ENCODE data around the gene PIGL. TPM values are rescaled to one million over a fixed set of nuclear protein-coding genes. Genes with fewer than 3 reads are reported as not detected.

The PIGL gene
- total and polyA plus RNA-seq, 2 donors (not counting 1 experiment from before 2014, with no cell fraction given) = 16.4 to 19.3 TPM

DNA sequence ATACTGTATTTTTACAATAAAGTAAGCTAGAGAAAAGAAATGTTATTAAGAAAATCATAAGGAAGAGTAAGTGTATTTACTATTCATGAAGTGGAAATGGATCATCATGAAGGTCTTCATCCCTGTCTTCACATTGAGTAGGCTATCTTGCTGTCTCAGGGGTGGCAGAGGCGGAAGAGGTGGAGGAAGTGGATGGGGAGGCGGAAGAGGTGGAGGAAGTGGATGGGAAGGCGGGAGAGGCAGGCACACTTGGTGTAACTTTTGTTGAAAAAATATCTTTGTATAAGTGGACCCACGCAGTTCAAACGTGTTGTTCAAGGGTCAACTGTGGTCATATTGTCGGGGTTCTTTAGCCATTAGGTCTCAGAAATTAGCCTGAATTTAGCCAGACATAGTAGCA is 50.2 kb downstream of the PIGL start:
- H3K4me2 ChIP-seq (ENCODE audit: extremely low read depth, insufficient read depth, low read length) = no peak overlapping the region
- no peaks in the 10 kb centered on the region for H3K79me2 ChIP-seq (ENCODE audit: control insufficient read depth, insufficient read depth, low read length)
- no peaks in the 10 kb centered on the region for H4K20me1 ChIP-seq (ENCODE audit: control insufficient read depth, extremely low read depth, insufficient read depth, low read length)
- no peak overlapping the region for H3K27ac ChIP-seq (ENCODE audit: insufficient read depth, low read length)
- no peak overlapping the region for H3K4me3 ChIP-seq (replicated peaks in 1 of 4; ENCODE audit: control extremely low read depth in 1 of 4, insufficient read depth in 1 of 4, low read depth in 3 of 4, low read length in 4 of 4)
- H2AFZ ChIP-seq (ENCODE audit: low read length) = no peak overlapping the region
- no peaks in the 10 kb centered on the region for H3K36me3 ChIP-seq (ENCODE audit: control insufficient read depth, insufficient read depth, low read length)
- DNase-seq (ENCODE audit: low read depth in 2 of 2) = no peak
- no peaks in the 10 kb centered on the region for H3K27me3 ChIP-seq (ENCODE audit: control insufficient read depth, insufficient read depth, low read length)
- no peak overlapping the region for H3K9ac ChIP-seq (ENCODE audit: insufficient read depth, low read length)
- H3K4me1 ChIP-seq (ENCODE audit: control insufficient read depth, extremely low read depth, insufficient read depth, low read length) = no peaks in the 10 kb centered on the region
- no peak for TF ChIP-seq EZH2 (IDR thresholded peaks at IDR 0.05; ENCODE audit: low read length, missing control alignments)
- TF ChIP-seq, protein P1, sequence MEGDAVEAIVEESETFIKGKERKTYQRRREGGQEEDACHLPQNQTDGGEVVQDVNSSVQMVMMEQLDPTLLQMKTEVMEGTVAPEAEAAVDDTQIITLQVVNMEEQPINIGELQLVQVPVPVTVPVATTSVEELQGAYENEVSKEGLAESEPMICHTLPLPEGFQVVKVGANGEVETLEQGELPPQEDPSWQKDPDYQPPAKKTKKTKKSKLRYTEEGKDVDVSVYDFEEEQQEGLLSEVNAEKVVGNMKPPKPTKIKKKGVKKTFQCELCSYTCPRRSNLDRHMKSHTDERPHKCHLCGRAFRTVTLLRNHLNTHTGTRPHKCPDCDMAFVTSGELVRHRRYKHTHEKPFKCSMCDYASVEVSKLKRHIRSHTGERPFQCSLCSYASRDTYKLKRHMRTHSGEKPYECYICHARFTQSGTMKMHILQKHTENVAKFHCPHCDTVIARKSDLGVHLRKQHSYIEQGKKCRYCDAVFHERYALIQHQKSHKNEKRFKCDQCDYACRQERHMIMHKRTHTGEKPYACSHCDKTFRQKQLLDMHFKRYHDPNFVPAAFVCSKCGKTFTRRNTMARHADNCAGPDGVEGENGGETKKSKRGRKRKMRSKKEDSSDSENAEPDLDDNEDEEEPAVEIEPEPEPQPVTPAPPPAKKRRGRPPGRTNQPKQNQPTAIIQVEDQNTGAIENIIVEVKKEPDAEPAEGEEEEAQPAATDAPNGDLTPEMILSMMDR (conservative IDR thresholded peaks at IDR 0.05 in 1 of 2, IDR thresholded peaks at IDR 0.05 in 1 of 2; ENCODE audit: low read depth in 1 of 2, low read length in 2 of 2) = no peak
- H3K9me3 ChIP-seq (ENCODE audit: control insufficient read depth, insufficient read depth, low read depth, low read length) = no peaks in the 10 kb centered on the region

DNA sequence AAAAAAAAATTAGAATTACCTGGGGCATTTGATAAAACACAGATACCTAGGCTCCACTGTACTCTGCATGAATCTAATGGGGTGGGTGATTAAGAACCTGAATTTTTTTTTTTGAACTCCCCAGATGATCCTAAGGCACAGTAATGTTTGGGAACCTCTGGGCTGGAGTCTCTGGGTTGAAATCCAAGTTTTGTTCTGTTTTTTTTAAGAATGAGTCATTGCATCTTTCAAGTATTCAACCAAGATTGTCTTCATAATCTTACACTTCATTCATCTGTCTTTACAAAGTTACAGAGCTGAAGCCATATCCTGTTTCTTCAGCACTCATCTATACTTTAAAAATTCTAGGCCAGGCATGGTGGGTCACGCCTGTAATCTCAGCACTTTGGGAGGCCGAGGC is 52.6 kb downstream of the PIGL start:
- no peaks in the 10 kb centered on the region for H3K9me3 ChIP-seq (ENCODE audit: control insufficient read depth, insufficient read depth, low read depth, low read length)
- no peaks in the 10 kb centered on the region for H4K20me1 ChIP-seq (ENCODE audit: control insufficient read depth, extremely low read depth, insufficient read depth, low read length)
- H3K27ac ChIP-seq (ENCODE audit: insufficient read depth, low read length) = peak overlapping the region; percentile 10
- no peaks in the 10 kb centered on the region for H3K36me3 ChIP-seq (ENCODE audit: control insufficient read depth, insufficient read depth, low read length)
- no peaks in the 10 kb centered on the region for H3K79me2 ChIP-seq (ENCODE audit: control insufficient read depth, insufficient read depth, low read length)
- H3K4me2 ChIP-seq (ENCODE audit: extremely low read depth, insufficient read depth, low read length) = peak overlapping the region; percentile 13
- H3K9ac ChIP-seq (ENCODE audit: insufficient read depth, low read length) = no peak overlapping the region
- H2AFZ ChIP-seq (ENCODE audit: low read length) = no peak overlapping the region
- TF ChIP-seq, protein P1 (conservative IDR thresholded peaks at IDR 0.05 in 1 of 2, IDR thresholded peaks at IDR 0.05 in 1 of 2; ENCODE audit: low read depth in 1 of 2, low read length in 2 of 2) = no peak
- TF ChIP-seq EZH2 (IDR thresholded peaks at IDR 0.05; ENCODE audit: low read length, missing control alignments) = no peak
- no peaks in the 10 kb centered on the region for H3K27me3 ChIP-seq (ENCODE audit: control insufficient read depth, insufficient read depth, low read length)
- no peak overlapping the region for H3K4me3 ChIP-seq (replicated peaks in 1 of 4; ENCODE audit: control extremely low read depth in 1 of 4, insufficient read depth in 1 of 4, low read depth in 3 of 4, low read length in 4 of 4)
- H3K4me1 ChIP-seq (ENCODE audit: control insufficient read depth, extremely low read depth, insufficient read depth, low read length) = peaks cover 3% of the 10 kb centered on the region
- DNase-seq (ENCODE audit: low read depth in 2 of 2) = peak; percentile 82 to 86

DNA sequence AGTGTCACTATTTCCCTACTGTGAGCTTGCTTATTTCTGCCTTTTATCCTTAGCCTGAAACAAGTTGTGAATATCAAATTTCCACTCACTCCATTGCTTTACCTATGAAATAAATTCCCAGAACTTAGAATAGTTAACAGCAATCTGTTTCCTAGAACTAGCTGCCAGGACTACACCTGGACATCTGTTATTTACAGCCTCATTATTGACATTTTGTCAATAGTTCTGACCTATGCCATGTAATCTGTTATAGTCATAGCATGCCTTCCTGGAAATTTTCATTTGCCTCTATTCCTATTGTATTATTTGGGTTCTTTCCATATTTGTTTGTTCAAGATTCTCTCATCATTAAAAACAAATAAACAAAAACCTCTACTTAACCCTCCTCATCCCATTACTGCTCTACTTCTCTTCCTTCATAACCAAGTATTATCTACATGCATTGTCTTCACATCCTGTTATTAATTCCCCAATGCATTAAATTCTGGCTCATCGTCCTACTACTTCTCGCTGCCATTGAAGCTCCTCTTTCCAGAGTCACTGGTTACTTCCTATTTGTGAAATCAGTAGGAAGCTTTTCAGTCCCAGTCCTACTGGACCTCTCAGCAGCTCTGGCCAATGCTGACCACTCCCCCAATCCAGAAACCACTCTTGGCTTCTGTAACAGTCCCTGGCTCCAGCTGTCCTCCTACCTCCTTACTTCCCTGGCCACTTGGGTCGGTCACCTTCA is 55.3 kb downstream of the PIGL start:
- H2AFZ ChIP-seq (ENCODE audit: low read length) = no peak overlapping the region
- no peaks in the 10 kb centered on the region for H3K27me3 ChIP-seq (ENCODE audit: control insufficient read depth, insufficient read depth, low read length)
- H3K4me3 ChIP-seq (replicated peaks in 1 of 4; ENCODE audit: control extremely low read depth in 1 of 4, insufficient read depth in 1 of 4, low read depth in 3 of 4, low read length in 4 of 4) = no peak overlapping the region
- H3K9ac ChIP-seq (ENCODE audit: insufficient read depth, low read length) = no peak overlapping the region
- no peaks in the 10 kb centered on the region for H3K79me2 ChIP-seq (ENCODE audit: control insufficient read depth, insufficient read depth, low read length)
- H3K9me3 ChIP-seq (ENCODE audit: control insufficient read depth, insufficient read depth, low read depth, low read length) = no peaks in the 10 kb centered on the region
- H3K4me2 ChIP-seq (ENCODE audit: extremely low read depth, insufficient read depth, low read length) = no peak overlapping the region
- H3K27ac ChIP-seq (ENCODE audit: insufficient read depth, low read length) = no peak overlapping the region
- DNase-seq (ENCODE audit: low read depth in 2 of 2) = no peak
- no peaks in the 10 kb centered on the region for H4K20me1 ChIP-seq (ENCODE audit: control insufficient read depth, extremely low read depth, insufficient read depth, low read length)
- TF ChIP-seq EZH2 (IDR thresholded peaks at IDR 0.05; ENCODE audit: low read length, missing control alignments) = no peak
- TF ChIP-seq, protein P1 (conservative IDR thresholded peaks at IDR 0.05 in 1 of 2, IDR thresholded peaks at IDR 0.05 in 1 of 2; ENCODE audit: low read depth in 1 of 2, low read length in 2 of 2) = no peak
- H3K4me1 ChIP-seq (ENCODE audit: control insufficient read depth, extremely low read depth, insufficient read depth, low read length) = peaks cover 3% of the 10 kb centered on the region
- H3K36me3 ChIP-seq (ENCODE audit: control insufficient read depth, insufficient read depth, low read length) = no peaks in the 10 kb centered on the region
